Choroid plexus epithelial cell (primary cell): ENCODE data around the gene CHRM1.
A peak's percentile ranks its signal among the peaks of the same experiment; 100 is the strongest.

Experiments used
- DNase-seq: peaks from one replicate; pipeline ENCODE4 v3.0.0-alpha.2; 2010; ENCODE audit warnings: low read depth
- H3K4me3 ChIP-seq: 2 replicates; pipeline ENCODE4 v1.5.1; 2011; ENCODE audit warnings: low read depth, mild to moderate bottlenecking, control low read depth, low read length, moderate library complexity
- CTCF ChIP-seq: conservative IDR thresholded peaks from 2 replicates; pipeline ENCODE4 v1.5.1; 2011; ENCODE audit warnings: low read depth, mild to moderate bottlenecking, control low read depth, inconsistent platforms, low read length, moderate library complexity

Gene CHRM1

GRCh38 chr11:62889484-62890437, 31.4 kb downstream of the CHRM1 start:
- TF ChIP-seq CTCF: no peak
- no peak overlapping the region for H3K4me3 ChIP-seq
- DNase-seq: peak; percentile 35

GRCh38 chr11:62889126-62889483, 32.1 kb downstream of the CHRM1 start:
- H3K4me3 ChIP-seq: no peak overlapping the region
- peak; percentile 17 for DNase-seq
- no peak for TF ChIP-seq CTCF

GRCh38 chr11:62888406-62888805, 32.8 kb downstream of the CHRM1 start:
- no peak for TF ChIP-seq CTCF
- H3K4me3 ChIP-seq: no peak overlapping the region
- DNase-seq: no peak

GRCh38 chr11:62885137-62885750, 35.9 kb downstream of the CHRM1 start:
- no peak for TF ChIP-seq CTCF
- peak overlapping the region; percentile 17 for H3K4me3 ChIP-seq

GRCh38 chr11:62883673-62884072, 37.5 kb downstream of the CHRM1 start:
- peak overlapping the region; percentile 100 for H3K4me3 ChIP-seq

More at GRCh38 chr11:62885137-62885750, 35.9 kb downstream of the CHRM1 start:
- no peak for DNase-seq

GRCh38 chr11:62882788-62883501, 38.2 kb downstream of the CHRM1 start:
- no peak for DNase-seq
- no peak for TF ChIP-seq CTCF

More at GRCh38 chr11:62883673-62884072, 37.5 kb downstream of the CHRM1 start:
- DNase-seq: no peak
- no peak for TF ChIP-seq CTCF

More at GRCh38 chr11:62882788-62883501, 38.2 kb downstream of the CHRM1 start:
- H3K4me3 ChIP-seq: peak overlapping the region; percentile 100
